ENCODE data around the gene SLC7A4.
"Not testable (repeated sequence)": the region's sequence is repeated elsewhere in the genome, so short reads cannot be mapped to it uniquely, and the experiment has no call there.

The SLC7A4 gene

GRCh38 chr22:21041937-21042336 is 9.6 kb upstream of the SLC7A4 start:
- DNase-seq (ENCODE audit: low read depth in 2 of 2): no peak

- not testable (repeated sequence) for DNase-seq (ENCODE audit: low read depth in 2 of 2)
Measured at GRCh38 chr22:21039158-21039557, 6.8 kb upstream of the SLC7A4 start.

GRCh38 chr22:21038405-21038804 is 6.0 kb upstream of the SLC7A4 start:
- no peak for DNase-seq (ENCODE audit: low read depth in 2 of 2)

- DNase-seq (ENCODE audit: low read depth in 2 of 2): no peak
Measured at GRCh38 chr22:21034989-21035388, 2.6 kb upstream of the SLC7A4 start.

GRCh38 chr22:21033895-21034294 is 1.5 kb upstream of the SLC7A4 start:
- no peak for DNase-seq (ENCODE audit: low read depth in 2 of 2)

GRCh38 chr22:21032868-21033688 is 717 bp upstream of the SLC7A4 start:
- no peak for DNase-seq (ENCODE audit: low read depth in 2 of 2)

- no peak for DNase-seq (ENCODE audit: low read depth in 2 of 2)
Measured at GRCh38 chr22:21031545-21032036, 770 bp downstream of the SLC7A4 start.

GRCh38 chr22:21030621-21031544 is 1.5 kb downstream of the SLC7A4 start:
- no peak for DNase-seq (ENCODE audit: low read depth in 2 of 2)

- DNase-seq (ENCODE audit: low read depth in 2 of 2): no peak
Measured at GRCh38 chr22:21030032-21030431, 2.3 kb downstream of the SLC7A4 start.

- no peak for DNase-seq (ENCODE audit: low read depth in 2 of 2)
Measured at GRCh38 chr22:21029486-21030025, 2.8 kb downstream of the SLC7A4 start.

- DNase-seq (ENCODE audit: low read depth in 2 of 2): no peak
Measured at GRCh38 chr22:21028277-21029251, 3.8 kb downstream of the SLC7A4 start.

GRCh38 chr22:21026783-21027692 is 5.3 kb downstream of the SLC7A4 start:
- DNase-seq (ENCODE audit: low read depth in 2 of 2): no peak

GRCh38 chr22:21025763-21026755 is 6.3 kb downstream of the SLC7A4 start:
- DNase-seq (ENCODE audit: low read depth in 2 of 2): no peak

- no peak for DNase-seq (ENCODE audit: low read depth in 2 of 2)
Measured at GRCh38 chr22:21025266-21025665, 7.1 kb downstream of the SLC7A4 start.

GRCh38 chr22:21022955-21023614 is 9.3 kb downstream of the SLC7A4 start:
- no peak for DNase-seq (ENCODE audit: low read depth in 2 of 2)

- no peak for DNase-seq (ENCODE audit: low read depth in 2 of 2)
Measured at GRCh38 chr22:21022507-21022906, 9.9 kb downstream of the SLC7A4 start.

GRCh38 chr22:21020802-21021429 is 11.4 kb downstream of the SLC7A4 start:
- DNase-seq (ENCODE audit: low read depth in 2 of 2): no peak

GRCh38 chr22:21018314-21018713 is 14.0 kb downstream of the SLC7A4 start:
- DNase-seq (ENCODE audit: low read depth in 2 of 2): no peak
